HEK293 (cell line): Measurements from ENCODE around the gene HIPK1.
"Not testable (repeated sequence)": the region's sequence is repeated elsewhere in the genome, so short reads cannot be mapped to it uniquely, and the experiment has no call there.

Experiments used
- CTCF ChIA-PET: fragments of 350-600 bp; formaldehyde crosslinking; extraction: SDS; loops from one replicate; lab custom pipeline; 2021; ENCODE audit warnings: antibody characterized with exemption; lab: Yijun Ruan, JAX
- POLR2A ChIA-PET: fragments of 300-600 bp; formaldehyde crosslinking; extraction: SDS; loops from one replicate; lab custom pipeline; 2020; ENCODE audit warnings: antibody characterized with exemption, inconsistent platforms; lab: Yijun Ruan, JAX
- H3K27ac ChIP-seq: fragments of 200-500 bp; sonication (Bioruptor generic); 2 replicates; pipeline ENCODE4 v1.5.1; 2014; ENCODE audit warnings: low read depth, low read length, control low read depth, inconsistent platforms; ENCODE audit errors: extremely low read depth
- H3K36me3 ChIP-seq, 2 experiments: fragments of 200-500 bp in 1 of 2; sonication (Bioruptor generic) in 1 of 2; 1 replicate in 1 of 2; 2 replicates in 1 of 2; pipeline ENCODE4 v1.5.1; 2014 to 2017; ENCODE audit warnings: inconsistent platforms in 2 of 2, low read length in 2 of 2; ENCODE audit not compliant: control insufficient read depth in 2 of 2, insufficient read depth in 1 of 2
- H3K4me1 ChIP-seq: fragments of 200-500 bp; sonication (Bioruptor generic); 2 replicates; pipeline ENCODE4 v1.5.1; 2014; ENCODE audit warnings: mild to moderate bottlenecking, low read length, inconsistent platforms; ENCODE audit not compliant: control insufficient read depth, insufficient read depth
- H3K4me3 ChIP-seq: 2 replicates; pipeline ENCODE4 v1.5.1; 2011; ENCODE audit warnings: low read depth, mild to moderate bottlenecking, control low read depth, low read length, moderate library complexity
- H3K9me3 ChIP-seq: fragments of 200-500 bp; sonication (Bioruptor generic); 2 replicates; pipeline ENCODE4 v1.5.1; 2014; ENCODE audit warnings: low read depth, low read length, inconsistent platforms; ENCODE audit not compliant: control insufficient read depth, insufficient read depth
- ELK4 ChIP-seq: IDR thresholded peaks from 2 replicates; pipeline ENCODE4 v1.6.1; 2011; ENCODE audit warnings: mild to moderate bottlenecking, low read depth, low read length, borderline replicate concordance
- GLI2 ChIP-seq: fragments of 450-650 bp; formaldehyde crosslinking; IDR thresholded peaks from 2 replicates; pipeline ENCODE4; 2017; ENCODE audit warnings: missing biosample characterization, missing genetic modification characterization, low read depth, borderline replicate concordance
- REST ChIP-seq: fragments of 450-650 bp; formaldehyde crosslinking; IDR thresholded peaks from 2 replicates; pipeline ENCODE4 v1.5.1; 2016; ENCODE audit warnings: missing biosample characterization, missing genetic modification characterization
- SCRT2 ChIP-seq: fragments of 450-650 bp; formaldehyde crosslinking; IDR thresholded peaks from 2 replicates; pipeline ENCODE4 v1.5.1; 2016; ENCODE audit warnings: missing biosample characterization, missing genetic modification characterization
- YY1 ChIP-seq: fragments of 450-650 bp; formaldehyde crosslinking; IDR thresholded peaks from 2 replicates; pipeline ENCODE4 v1.5.1; 2018; ENCODE audit warnings: missing biosample characterization, missing genetic modification characterization
- ZNF132 ChIP-seq: fragments of 450-650 bp; formaldehyde crosslinking; IDR thresholded peaks from 2 replicates; pipeline ENCODE4 v1.5.1; 2017; ENCODE audit warnings: missing biosample characterization, missing genetic modification characterization, borderline replicate concordance
- ZNF2 ChIP-seq: fragments of 450-650 bp; formaldehyde crosslinking; IDR thresholded peaks from 2 replicates; pipeline ENCODE4 v1.5.1; 2016; ENCODE audit warnings: missing biosample characterization, missing genetic modification characterization
- ZNF214 ChIP-seq: fragments of 450-650 bp; formaldehyde crosslinking; IDR thresholded peaks from 2 replicates; pipeline ENCODE4 v1.5.1; 2017; ENCODE audit warnings: missing biosample characterization, mild to moderate bottlenecking, missing genetic modification characterization, borderline replicate concordance
- ZNF335 ChIP-seq: fragments of 450-650 bp; formaldehyde crosslinking; conservative IDR thresholded peaks from 2 replicates; pipeline ENCODE4 v1.5.1; 2016; ENCODE audit warnings: missing biosample characterization, missing genetic modification characterization
- ZNF391 ChIP-seq: fragments of 450-650 bp; formaldehyde crosslinking; IDR thresholded peaks from 2 replicates; pipeline ENCODE4 v1.5.1; 2016; ENCODE audit warnings: low read depth, missing biosample characterization, missing genetic modification characterization, borderline replicate concordance
- ZNF398 ChIP-seq: fragments of 450-650 bp; formaldehyde crosslinking; IDR thresholded peaks from 2 replicates; pipeline ENCODE4 v1.5.1; 2017; ENCODE audit warnings: missing biosample characterization, missing genetic modification characterization
- ZNF404 ChIP-seq: fragments of 450-650 bp; formaldehyde crosslinking; IDR thresholded peaks from 2 replicates; pipeline ENCODE4 v1.5.1; 2017; ENCODE audit warnings: missing biosample characterization, missing genetic modification characterization
- ZNF501 ChIP-seq: fragments of 450-650 bp; formaldehyde crosslinking; IDR thresholded peaks from 2 replicates; pipeline ENCODE4 v1.5.1; 2016; ENCODE audit warnings: missing biosample characterization, missing genetic modification characterization
- ZNF510 ChIP-seq: fragments of 450-650 bp; formaldehyde crosslinking; IDR thresholded peaks from 2 replicates; pipeline ENCODE4 v1.5.1; 2018; ENCODE audit warnings: mild to moderate bottlenecking, missing genetic modification characterization, missing biosample characterization; ENCODE audit not compliant: insufficient replicate concordance
- ZNF513 ChIP-seq: fragments of 450-650 bp; IDR thresholded peaks from 2 replicates; pipeline ENCODE4 v1.5.1; 2018; ENCODE audit warnings: missing biosample characterization, missing genetic modification characterization
- ZNF621 ChIP-seq: fragments of 450-650 bp; formaldehyde crosslinking; IDR thresholded peaks from 2 replicates; pipeline ENCODE4 v1.5.1; 2017; ENCODE audit warnings: missing biosample characterization, missing genetic modification characterization
- ZSCAN23 ChIP-seq: fragments of 450-650 bp; formaldehyde crosslinking; IDR thresholded peaks from 2 replicates; pipeline ENCODE4 v1.5.1; 2016; ENCODE audit warnings: missing biosample characterization, missing genetic modification characterization
- TF ChIP-seq, protein P1 (sequence below): fragments of 450-650 bp; formaldehyde crosslinking; IDR thresholded peaks from 2 replicates; pipeline ENCODE4 v1.5.1; 2016; ENCODE audit warnings: missing biosample characterization, missing genetic modification characterization
- TF ChIP-seq, protein P2 (sequence below): fragments of 450-650 bp; formaldehyde crosslinking; IDR thresholded peaks from 2 replicates; pipeline ENCODE4 v1.5.1; 2016; ENCODE audit warnings: missing biosample characterization, missing genetic modification characterization, low read depth

The HIPK1 gene

DNA sequence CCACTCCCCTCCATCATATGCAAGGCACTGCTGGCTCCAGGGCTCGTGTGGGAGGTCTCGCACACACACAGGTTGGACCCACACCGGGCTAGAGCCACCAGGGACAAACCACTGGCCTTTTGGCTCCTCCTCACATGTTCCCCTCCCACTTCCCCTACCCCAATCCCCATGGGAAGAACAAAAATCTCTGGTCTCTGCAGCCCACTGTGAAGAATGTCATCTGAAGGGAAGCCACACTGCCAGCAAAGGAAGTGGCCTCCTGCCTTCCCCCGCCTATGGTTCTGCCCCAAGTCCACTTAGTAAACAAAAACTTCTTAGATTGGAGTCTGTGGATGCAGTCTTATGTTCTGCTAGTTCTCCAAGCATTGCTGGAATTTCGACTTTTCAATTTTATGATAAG lies 74.3 kb downstream of the HIPK1 start:
- TF ChIP-seq ZNF404 (tag by site-specific recombination), result no peak
- TF ChIP-seq, protein P1, sequence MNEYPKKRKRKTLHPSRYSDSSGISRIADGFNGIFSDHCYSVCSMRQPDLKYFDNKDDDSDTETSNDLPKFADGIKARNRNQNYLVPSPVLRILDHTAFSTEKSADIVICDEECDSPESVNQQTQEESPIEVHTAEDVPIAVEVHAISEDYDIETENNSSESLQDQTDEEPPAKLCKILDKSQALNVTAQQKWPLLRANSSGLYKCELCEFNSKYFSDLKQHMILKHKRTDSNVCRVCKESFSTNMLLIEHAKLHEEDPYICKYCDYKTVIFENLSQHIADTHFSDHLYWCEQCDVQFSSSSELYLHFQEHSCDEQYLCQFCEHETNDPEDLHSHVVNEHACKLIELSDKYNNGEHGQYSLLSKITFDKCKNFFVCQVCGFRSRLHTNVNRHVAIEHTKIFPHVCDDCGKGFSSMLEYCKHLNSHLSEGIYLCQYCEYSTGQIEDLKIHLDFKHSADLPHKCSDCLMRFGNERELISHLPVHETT (tag by site-specific recombination), result no peak
- TF ChIP-seq, protein P2, sequence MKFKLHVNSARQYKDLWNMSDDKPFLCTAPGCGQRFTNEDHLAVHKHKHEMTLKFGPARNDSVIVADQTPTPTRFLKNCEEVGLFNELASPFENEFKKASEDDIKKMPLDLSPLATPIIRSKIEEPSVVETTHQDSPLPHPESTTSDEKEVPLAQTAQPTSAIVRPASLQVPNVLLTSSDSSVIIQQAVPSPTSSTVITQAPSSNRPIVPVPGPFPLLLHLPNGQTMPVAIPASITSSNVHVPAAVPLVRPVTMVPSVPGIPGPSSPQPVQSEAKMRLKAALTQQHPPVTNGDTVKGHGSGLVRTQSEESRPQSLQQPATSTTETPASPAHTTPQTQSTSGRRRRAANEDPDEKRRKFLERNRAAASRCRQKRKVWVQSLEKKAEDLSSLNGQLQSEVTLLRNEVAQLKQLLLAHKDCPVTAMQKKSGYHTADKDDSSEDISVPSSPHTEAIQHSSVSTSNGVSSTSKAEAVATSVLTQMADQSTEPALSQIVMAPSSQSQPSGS (tag by site-specific recombination), result no peak
- TF ChIP-seq ZNF398 (tag by site-specific recombination), result no peak
- TF ChIP-seq ZNF501 (tag by site-specific recombination), result no peak
- no peak for TF ChIP-seq ZNF391 (tag by site-specific recombination)
- no peak for TF ChIP-seq ZNF214
- no peak for TF ChIP-seq SCRT2 (tag by site-specific recombination)
- TF ChIP-seq ELK4, result no peak
- TF ChIP-seq GLI2 (tag by site-specific recombination), result no peak
- TF ChIP-seq ZNF2 (tag by site-specific recombination), result no peak
- no peak for TF ChIP-seq ZNF510 (tag by site-specific recombination)
- TF ChIP-seq ZNF621 (tag by site-specific recombination), result no peak
- no peak for TF ChIP-seq ZSCAN23 (tag by site-specific recombination)
- no peak for TF ChIP-seq YY1 (tag by site-specific recombination)
- no peak for TF ChIP-seq ZNF132 (tag by site-specific recombination)
- TF ChIP-seq ZNF335 (tag by site-specific recombination), result no peak
- TF ChIP-seq ZNF513 (tag by site-specific recombination), result no peak
- H3K9me3 ChIP-seq, result no peaks in the 10 kb centered on the region
- ChIA-PET POLR2A (no interaction called here), CTCF (no interaction called here)
- H3K27ac ChIP-seq, result no peak overlapping the region
- H3K36me3 ChIP-seq, result no peaks in the 10 kb centered on the region
- H3K4me3 ChIP-seq, result no peak overlapping the region
- no peaks in the 10 kb centered on the region for H3K4me1 ChIP-seq

- POLR2A ChIA-PET, H3K4me1 ChIP-seq, H3K27ac ChIP-seq, H3K9me3 ChIP-seq, H3K36me3 ChIP-seq, H3K4me3 ChIP-seq: not testable (repeated sequence)
- TF ChIP-seq REST, result peak; percentile 45; the same call in 1 of the 2 replicates
- TF ChIP-seq, all 188 proteins: peak for 1; not testable (repeated sequence) for 187
- CTCF ChIA-PET, result not testable (repeated sequence)
These were observed 77.7 kb downstream of the HIPK1 start for GRCh38 chr1:114006825-114007224.
